Nucleus accumbens (tissue), 56 donors: ENCODE results near the gene PDE10A.

ENCODE experiments used
- DNase-seq, 56 donors: peaks; one replicate each; lab custom pipeline; 2025; lab: John Stamatoyannopoulos, UW

Gene PDE10A

DNA sequence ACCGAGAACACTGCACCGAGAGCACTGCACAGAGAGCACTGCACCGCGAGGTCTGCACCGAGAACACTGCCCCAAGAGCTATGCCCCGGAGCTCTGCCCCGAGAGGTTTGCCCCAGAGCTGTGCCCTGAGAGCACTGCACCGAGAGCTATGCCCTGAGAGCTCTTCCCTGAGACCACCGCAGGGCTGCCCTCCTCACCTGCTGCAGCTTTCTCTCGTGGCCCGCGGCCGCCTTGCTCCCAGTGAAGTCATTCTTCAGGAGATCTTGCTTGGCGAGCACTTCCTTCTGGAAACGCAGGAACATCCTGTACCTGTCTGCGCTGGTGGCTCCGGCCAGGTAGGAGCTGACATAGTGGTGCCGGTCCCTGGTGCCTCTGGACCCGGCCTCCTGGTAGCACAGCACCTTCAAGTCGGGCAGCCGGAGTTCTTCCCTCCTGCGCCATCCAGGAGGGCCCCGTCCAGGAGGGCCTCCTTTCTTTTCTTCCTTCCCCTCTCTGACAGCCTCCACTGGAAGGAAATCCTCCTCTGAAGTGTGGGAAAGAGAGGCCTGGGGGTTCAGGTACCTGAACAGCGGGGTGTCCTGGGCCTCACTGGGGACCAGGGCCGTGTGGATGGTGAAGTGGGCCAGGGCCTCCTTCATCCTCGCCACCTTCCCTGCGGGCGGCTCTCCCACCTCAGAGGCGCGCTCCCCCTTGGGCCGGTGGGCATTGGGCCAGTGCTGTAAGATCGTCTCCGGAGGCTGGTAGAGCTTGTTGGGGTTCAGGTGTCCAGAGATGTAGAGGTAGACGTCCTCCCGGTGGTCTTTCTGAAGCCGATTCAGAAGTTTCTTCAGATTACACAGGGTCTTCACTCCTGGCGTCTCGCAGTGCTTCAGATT, 361.4 kb downstream of the PDE10A start:
- DNase-seq, result no peak

DNA sequence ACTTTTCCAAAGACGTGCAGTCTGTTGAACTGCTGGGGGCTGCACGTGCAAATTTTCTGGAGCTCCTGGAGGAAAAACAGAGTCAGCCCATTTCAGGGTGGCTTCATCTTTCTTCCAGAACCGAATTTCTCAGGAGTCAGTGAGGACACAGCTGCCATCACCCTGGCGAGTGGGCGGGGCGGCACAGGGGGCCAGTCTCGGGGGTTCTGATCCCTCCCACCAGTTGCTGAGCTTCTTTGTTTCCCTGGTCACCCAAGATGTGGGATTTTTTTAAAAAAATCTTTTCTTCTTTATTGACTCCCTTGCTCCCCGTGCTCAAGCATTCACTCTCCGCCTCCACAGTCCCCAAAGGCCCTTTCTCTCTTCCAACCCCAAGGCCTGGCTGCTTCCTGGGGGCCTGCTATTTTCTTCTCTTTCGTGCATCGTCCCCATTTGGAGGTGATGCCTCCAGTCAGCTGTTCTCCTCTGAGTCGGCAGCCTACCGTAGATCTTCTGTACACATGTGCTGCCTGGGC, 362.6 kb downstream of the PDE10A start:
- no peak for DNase-seq

DNA sequence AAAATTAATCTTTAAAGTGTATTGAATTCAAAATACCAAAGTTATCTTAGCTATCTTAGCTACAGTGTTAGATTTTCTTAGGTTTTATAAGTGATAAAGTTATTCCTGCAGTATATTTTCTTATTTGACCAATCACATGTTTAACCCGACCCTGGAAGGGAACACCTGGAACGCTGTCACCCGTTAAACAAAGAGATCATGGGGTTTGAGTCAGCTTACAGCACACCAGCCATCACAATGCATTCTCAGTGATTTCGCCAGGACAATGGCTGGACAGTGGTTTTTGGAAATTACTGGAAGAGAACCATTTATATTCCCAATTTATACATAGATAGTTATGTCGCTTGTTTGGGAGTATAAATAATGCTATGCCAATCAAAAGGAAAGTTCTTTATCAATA, 364.2 kb downstream of the PDE10A start:
- no peak for DNase-seq

DNA sequence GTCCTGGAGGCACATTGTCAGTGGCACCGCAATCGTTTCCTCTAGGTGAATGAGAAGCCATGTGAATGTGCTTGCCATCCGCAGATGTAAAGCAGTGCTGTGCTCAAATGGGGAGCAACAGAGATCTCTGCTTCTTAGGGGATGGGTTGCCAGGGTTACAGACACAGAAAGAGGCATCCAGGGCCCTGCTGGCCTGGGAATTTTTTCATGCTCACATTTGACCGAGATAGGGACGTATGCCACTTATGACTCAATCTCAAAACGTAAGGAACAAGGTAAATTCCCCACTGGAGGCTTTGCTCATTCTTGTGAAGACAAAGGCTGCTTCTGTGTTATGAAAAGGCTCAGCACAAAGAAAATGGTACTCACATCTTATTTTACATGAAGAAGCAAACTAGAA, 364.6 kb downstream of the PDE10A start:
- DNase-seq, result no peak

DNA sequence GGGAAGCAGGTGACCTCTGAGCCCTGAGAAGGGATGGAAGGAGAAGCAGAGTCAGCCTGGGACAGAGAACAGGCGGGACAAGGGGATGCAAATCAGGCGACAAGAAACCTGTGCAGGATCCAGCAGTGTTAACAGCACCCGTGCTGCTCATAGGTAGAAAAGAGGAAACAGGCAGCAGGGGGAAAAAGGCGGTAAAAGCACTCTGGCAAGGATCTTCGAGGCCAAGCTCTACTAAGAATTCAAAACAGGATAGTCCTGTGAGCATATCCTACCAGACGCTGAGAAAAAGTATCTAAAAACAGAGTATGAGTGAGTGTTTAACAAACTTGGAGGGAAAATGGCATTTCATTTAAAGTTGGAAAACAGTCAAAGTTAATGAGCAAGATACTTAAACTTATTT, 370.4 kb downstream of the PDE10A start:
- no peak for DNase-seq
